OCI-LY3 (cell line): ENCODE measurements around the gene PUM1.

Experiments
- H2AFZ ChIP-seq: fragments of 200-600, 300-600 bp; shearing (Covaris generic); 2 replicates; pipeline ENCODE4 v1.6.0; 2014; ENCODE audit warnings: antibody characterized with exemption, low read depth, low read length
- H3K27ac ChIP-seq: fragments of 200-600, 300-600 bp; sonication (generic); 2 replicates; pipeline ENCODE4 v1.5.1; 2014; ENCODE audit warnings: mild to moderate bottlenecking, low read length, moderate library complexity, mixed read lengths
- H3K27me3 ChIP-seq: fragments of 200-600, 300-600 bp; sonication (generic); 2 replicates; pipeline ENCODE4 v1.6.1; 2014; ENCODE audit warnings: low read depth, low read length, mixed read lengths
- H3K36me3 ChIP-seq: fragments of 200-600, 300-600 bp; sonication (generic); replicated peaks from 2 replicates; pipeline ENCODE3; 2014; ENCODE audit warnings: low read depth, low read length, mixed read lengths
- H3K4me1 ChIP-seq: fragments of 300-600, 200-600 bp; sonication (generic); 2 replicates; pipeline ENCODE4 v1.6.1; 2014; ENCODE audit warnings: low read length, mixed read lengths
- H3K4me2 ChIP-seq: fragments of 200-600, 300-600 bp; sonication (generic); 2 replicates; pipeline ENCODE4 v1.6.1; 2014; ENCODE audit warnings: low read length, mixed read lengths
- H3K4me3 ChIP-seq: fragments of 300-600, 200-600 bp; sonication (generic); 2 replicates; pipeline ENCODE4 v1.5.1; 2014; ENCODE audit warnings: antibody characterized with exemption, mild to moderate bottlenecking, low read length, moderate library complexity
- H3K79me2 ChIP-seq: fragments of 300-600, 200-600 bp; shearing (Covaris generic); 2 replicates; pipeline ENCODE4 v1.6.1; 2014; ENCODE audit warnings: mild to moderate bottlenecking, low read length, mixed read lengths
- H3K9ac ChIP-seq: fragments of 300-600, 200-600 bp; shearing (Covaris generic); 2 replicates; pipeline ENCODE4 v1.6.0; 2014; ENCODE audit warnings: mild to moderate bottlenecking, low read length, moderate library complexity
- H3K9me3 ChIP-seq: fragments of 200-600, 300-600 bp; shearing (Covaris generic); 2 replicates; pipeline ENCODE4 v1.6.1; 2014; ENCODE audit warnings: low read length, mixed read lengths; ENCODE audit not compliant: insufficient read depth
- H4K20me1 ChIP-seq: fragments of 200-600, 300-600 bp; sonication (generic); 2 replicates; pipeline ENCODE4 v1.6.1; 2016; ENCODE audit warnings: low read length, mixed read lengths; ENCODE audit not compliant: insufficient read depth
- CTCF ChIP-seq: fragments of 200-600, 300-600 bp; sonication (generic); IDR thresholded peaks from 2 replicates; pipeline ENCODE4 v1.5.1; 2014; ENCODE audit warnings: antibody characterized with exemption, low read length, low read depth
- EZH2phosphoT487 ChIP-seq: fragments of 200-600 bp; shearing (Covaris generic); IDR thresholded peaks from 2 replicates; pipeline ENCODE4 v1.6.1; 2018; ENCODE audit warnings: antibody characterized with exemption, mixed run types, low read depth

PUM1 gene

GRCh38 chr1:30919025-30919881 is 146.3 kb downstream of the PUM1 start:
- H3K4me2 ChIP-seq, result no peak overlapping the region
- TF ChIP-seq EZH2phosphoT487 (no peak), CTCF (no peak)
- H2AFZ ChIP-seq, result no peak overlapping the region
- H3K27ac ChIP-seq, result no peak overlapping the region
- no peak overlapping the region for H3K4me3 ChIP-seq
- H3K9ac ChIP-seq, result no peak overlapping the region
- no peaks in the 10 kb centered on the region for H3K9me3 ChIP-seq
- no peaks in the 10 kb centered on the region for H3K4me1 ChIP-seq
- H3K79me2 ChIP-seq, result no peaks in the 10 kb centered on the region
- H4K20me1 ChIP-seq, result no peaks in the 10 kb centered on the region
- H3K27me3 ChIP-seq, result no peaks in the 10 kb centered on the region
- no peaks in the 10 kb centered on the region for H3K36me3 ChIP-seq

DNA sequence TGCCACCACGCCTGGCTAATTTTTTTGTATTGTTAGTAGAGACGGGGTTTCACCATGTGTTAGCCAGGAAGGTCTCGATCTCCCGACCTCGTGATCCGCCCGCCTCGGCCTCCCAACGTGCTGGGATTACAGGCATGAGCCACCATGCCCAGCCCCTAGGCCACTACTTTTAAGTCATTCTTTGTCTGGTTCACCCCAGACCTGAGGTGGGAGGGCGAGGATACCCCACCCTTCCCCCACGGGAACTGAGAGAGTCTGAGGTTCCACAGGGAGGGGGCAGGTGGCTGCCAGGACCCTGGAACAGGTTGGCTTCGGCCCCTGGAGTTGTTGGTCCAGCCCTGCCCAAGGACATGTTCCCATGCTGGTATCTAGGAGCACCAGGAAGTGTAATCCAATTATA is 149.2 kb downstream of the PUM1 start:
- no peak overlapping the region for H2AFZ ChIP-seq
- H3K27ac ChIP-seq, result no peak overlapping the region
- H3K9me3 ChIP-seq, result no peaks in the 10 kb centered on the region
- no peaks in the 10 kb centered on the region for H3K36me3 ChIP-seq
- no peaks in the 10 kb centered on the region for H3K79me2 ChIP-seq
- no peak overlapping the region for H3K4me3 ChIP-seq
- H4K20me1 ChIP-seq, result no peaks in the 10 kb centered on the region
- TF ChIP-seq EZH2phosphoT487, result no peak
- no peak for TF ChIP-seq CTCF
- no peaks in the 10 kb centered on the region for H3K27me3 ChIP-seq
- no peak overlapping the region for H3K9ac ChIP-seq
- no peaks in the 10 kb centered on the region for H3K4me1 ChIP-seq
- no peak overlapping the region for H3K4me2 ChIP-seq

GRCh38 chr1:30915491-30916230 is 149.9 kb downstream of the PUM1 start:
- no peaks in the 10 kb centered on the region for H3K36me3 ChIP-seq
- TF ChIP-seq CTCF, result no peak
- no peak for TF ChIP-seq EZH2phosphoT487
- H4K20me1 ChIP-seq, result no peaks in the 10 kb centered on the region
- H3K9me3 ChIP-seq, result no peaks in the 10 kb centered on the region
- H3K4me3 ChIP-seq, result no peak overlapping the region
- no peak overlapping the region for H2AFZ ChIP-seq
- no peak overlapping the region for H3K9ac ChIP-seq
- H3K4me2 ChIP-seq, result no peak overlapping the region
- no peaks in the 10 kb centered on the region for H3K4me1 ChIP-seq
- H3K79me2 ChIP-seq, result no peaks in the 10 kb centered on the region
- 0 out of 2 replicates have a peak, but pooled peaks cover 3% of the 10 kb centered on the region for H3K27me3 ChIP-seq
- no peak overlapping the region for H3K27ac ChIP-seq

GRCh38 chr1:30914931-30915330 is 150.6 kb downstream of the PUM1 start:
- no peak overlapping the region for H3K4me3 ChIP-seq
- H3K79me2 ChIP-seq, result no peaks in the 10 kb centered on the region
- no peak overlapping the region for H3K9ac ChIP-seq
- H3K9me3 ChIP-seq, result no peaks in the 10 kb centered on the region
- H3K4me2 ChIP-seq, result no peak overlapping the region
- no peaks in the 10 kb centered on the region for H3K36me3 ChIP-seq
- TF ChIP-seq CTCF (no peak), EZH2phosphoT487 (no peak)
- H3K27me3 ChIP-seq, result 0 out of 2 replicates have a peak, but pooled peaks cover 3% of the 10 kb centered on the region
- no peak overlapping the region for H2AFZ ChIP-seq
- peaks cover 3% of the 10 kb centered on the region for H3K4me1 ChIP-seq
- no peak overlapping the region for H3K27ac ChIP-seq
- no peaks in the 10 kb centered on the region for H4K20me1 ChIP-seq
